ENCODE results near the gene FNDC10. TPM values are rescaled to one million over a fixed set of nuclear protein-coding genes. Genes with fewer than 3 reads are reported as not detected.

Gene FNDC10
- total RNA-seq, 4 donors from 2014 or later, result 1.4 to 3.0 (median 2.0) TPM

DNA sequence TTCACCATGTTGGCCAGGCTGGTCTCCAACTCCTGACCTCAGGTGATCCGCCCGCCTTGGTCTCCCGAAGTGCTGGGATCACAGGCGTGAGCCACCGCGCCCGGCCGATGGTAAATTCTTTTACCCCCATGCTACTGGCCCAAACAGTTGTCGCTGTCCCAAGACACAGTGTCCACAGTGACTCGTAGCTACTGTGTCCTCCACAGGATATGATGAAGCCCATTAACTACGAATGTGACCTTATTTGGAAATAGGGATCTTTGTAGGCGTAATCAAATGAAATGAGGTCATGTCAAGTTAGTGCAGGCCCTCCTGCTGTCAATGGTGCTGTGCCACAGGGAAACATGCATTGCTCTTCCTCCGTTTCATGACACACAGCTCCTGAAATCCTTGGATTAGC is 8.5 kb downstream of the FNDC10 start:
- peaks cover 0 to 4% of the 10 kb centered on the region in 2 donors for H3K27me3 ChIP-seq
- no peak overlapping the region for H3K4me3 ChIP-seq
- no peaks in the 10 kb centered on the region for H3K36me3 ChIP-seq
- no peaks in the 10 kb centered on the region for H3K9me3 ChIP-seq
- H3K27ac ChIP-seq, result no peak overlapping the region
- TF ChIP-seq POLR2A (IDR thresholded peaks at IDR 0.05) (no peak), EP300 (IDR thresholded peaks at IDR 0.05) (no peak)
- TF ChIP-seq, protein P1, sequence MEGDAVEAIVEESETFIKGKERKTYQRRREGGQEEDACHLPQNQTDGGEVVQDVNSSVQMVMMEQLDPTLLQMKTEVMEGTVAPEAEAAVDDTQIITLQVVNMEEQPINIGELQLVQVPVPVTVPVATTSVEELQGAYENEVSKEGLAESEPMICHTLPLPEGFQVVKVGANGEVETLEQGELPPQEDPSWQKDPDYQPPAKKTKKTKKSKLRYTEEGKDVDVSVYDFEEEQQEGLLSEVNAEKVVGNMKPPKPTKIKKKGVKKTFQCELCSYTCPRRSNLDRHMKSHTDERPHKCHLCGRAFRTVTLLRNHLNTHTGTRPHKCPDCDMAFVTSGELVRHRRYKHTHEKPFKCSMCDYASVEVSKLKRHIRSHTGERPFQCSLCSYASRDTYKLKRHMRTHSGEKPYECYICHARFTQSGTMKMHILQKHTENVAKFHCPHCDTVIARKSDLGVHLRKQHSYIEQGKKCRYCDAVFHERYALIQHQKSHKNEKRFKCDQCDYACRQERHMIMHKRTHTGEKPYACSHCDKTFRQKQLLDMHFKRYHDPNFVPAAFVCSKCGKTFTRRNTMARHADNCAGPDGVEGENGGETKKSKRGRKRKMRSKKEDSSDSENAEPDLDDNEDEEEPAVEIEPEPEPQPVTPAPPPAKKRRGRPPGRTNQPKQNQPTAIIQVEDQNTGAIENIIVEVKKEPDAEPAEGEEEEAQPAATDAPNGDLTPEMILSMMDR (IDR thresholded peaks at IDR 0.05), result no peak
- H3K4me1 ChIP-seq, result no peaks in the 10 kb centered on the region
- WGBS, 2 donors, result 88 to 90% methylated on average over 13 of the region's 13 CpGs
- no peak for DNase-seq (ENCODE audit: low spot score in 2 of 2)

DNA sequence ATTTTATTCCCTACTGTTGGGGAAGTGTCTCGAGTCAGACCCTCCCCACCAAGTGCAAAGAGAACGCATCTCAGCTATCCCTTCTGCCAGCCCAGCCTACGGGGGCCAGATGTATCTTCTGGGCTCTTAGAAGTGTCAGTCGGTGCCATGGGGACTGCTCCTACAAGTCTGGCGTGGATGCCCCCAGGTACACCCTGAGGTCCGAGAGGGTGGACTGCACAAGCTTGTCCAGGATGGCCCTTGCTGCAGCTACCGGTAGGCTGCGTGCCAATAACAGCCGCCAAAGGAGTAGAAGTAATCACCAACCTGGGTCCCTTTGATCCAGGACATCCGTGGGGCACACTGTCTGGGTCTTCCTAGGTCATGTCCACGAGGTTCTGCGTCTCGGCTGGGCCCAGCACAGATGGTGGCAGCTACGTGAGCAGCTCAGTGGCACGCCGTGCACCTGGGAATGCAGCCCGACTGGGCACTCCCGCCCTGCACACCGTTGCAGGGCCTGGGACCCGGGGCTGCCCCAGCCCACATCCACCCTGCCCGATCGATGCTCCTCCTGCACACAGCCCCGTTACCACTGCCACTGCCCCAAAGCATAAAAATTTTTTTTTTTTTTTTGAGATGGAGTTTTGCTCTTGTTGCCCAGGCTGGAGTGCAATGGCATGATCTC is 16.5 kb downstream of the FNDC10 start:
- no peaks in the 10 kb centered on the region for H3K4me1 ChIP-seq
- TF ChIP-seq EP300 (IDR thresholded peaks at IDR 0.05), result no peak
- TF ChIP-seq, protein P1 (IDR thresholded peaks at IDR 0.05), result no peak
- TF ChIP-seq POLR2A (IDR thresholded peaks at IDR 0.05), result no peak
- H3K27ac ChIP-seq, result no peak overlapping the region
- peaks cover 0 to 2% of the 10 kb centered on the region in 2 donors for H3K27me3 ChIP-seq
- no peak overlapping the region for H3K4me3 ChIP-seq
- 86 to 87% methylated on average over 14 to 23 of the region's 23 CpGs for WGBS, 2 donors
- no peaks in the 10 kb centered on the region for H3K36me3 ChIP-seq
- H3K9me3 ChIP-seq, result no peaks in the 10 kb centered on the region
- DNase-seq (ENCODE audit: low spot score in 2 of 2), result no peak

DNA sequence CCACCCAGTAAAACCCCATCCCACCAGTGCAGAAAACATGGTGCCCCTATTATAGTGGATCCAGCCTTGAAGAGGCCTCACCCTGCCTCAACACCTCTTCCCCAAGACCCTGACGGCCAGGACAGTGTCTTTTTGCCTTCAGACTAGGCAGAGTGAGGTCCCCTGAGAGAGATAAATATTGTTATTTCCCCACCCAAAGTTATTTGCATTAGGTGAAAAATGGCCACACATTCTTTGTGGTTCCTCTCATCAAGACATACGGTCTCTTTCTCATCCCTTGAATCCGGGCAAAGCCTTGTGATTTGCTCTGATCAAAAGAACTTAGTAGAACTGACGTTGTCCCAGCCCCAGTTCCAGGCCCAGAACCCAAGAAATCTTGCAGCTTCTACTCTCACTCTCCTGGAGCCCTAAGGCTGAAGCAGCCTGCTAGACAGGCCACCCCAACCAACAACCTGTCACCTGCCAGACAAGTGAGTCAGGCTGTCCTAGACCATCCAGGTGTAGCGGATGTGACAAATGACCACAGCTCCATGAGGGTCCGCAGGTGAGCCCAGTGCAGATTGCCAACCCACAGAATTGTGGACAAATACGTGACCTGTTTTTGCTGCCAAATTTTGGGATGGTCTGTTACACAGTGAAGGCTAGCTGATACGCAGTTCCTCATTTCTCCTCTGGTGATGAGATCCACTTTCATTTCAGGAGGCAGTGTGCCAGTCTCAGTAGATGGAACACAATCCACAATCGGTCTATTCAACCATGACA is 17.2 kb downstream of the FNDC10 start:
- H3K4me1 ChIP-seq, result no peaks in the 10 kb centered on the region
- WGBS, 2 donors, result 71 to 72% methylated on average over 9 of the region's 9 CpGs
- no peak for TF ChIP-seq EP300 (IDR thresholded peaks at IDR 0.05)
- TF ChIP-seq, protein P1 (IDR thresholded peaks at IDR 0.05), result no peak
- TF ChIP-seq POLR2A (IDR thresholded peaks at IDR 0.05), result no peak

DNA sequence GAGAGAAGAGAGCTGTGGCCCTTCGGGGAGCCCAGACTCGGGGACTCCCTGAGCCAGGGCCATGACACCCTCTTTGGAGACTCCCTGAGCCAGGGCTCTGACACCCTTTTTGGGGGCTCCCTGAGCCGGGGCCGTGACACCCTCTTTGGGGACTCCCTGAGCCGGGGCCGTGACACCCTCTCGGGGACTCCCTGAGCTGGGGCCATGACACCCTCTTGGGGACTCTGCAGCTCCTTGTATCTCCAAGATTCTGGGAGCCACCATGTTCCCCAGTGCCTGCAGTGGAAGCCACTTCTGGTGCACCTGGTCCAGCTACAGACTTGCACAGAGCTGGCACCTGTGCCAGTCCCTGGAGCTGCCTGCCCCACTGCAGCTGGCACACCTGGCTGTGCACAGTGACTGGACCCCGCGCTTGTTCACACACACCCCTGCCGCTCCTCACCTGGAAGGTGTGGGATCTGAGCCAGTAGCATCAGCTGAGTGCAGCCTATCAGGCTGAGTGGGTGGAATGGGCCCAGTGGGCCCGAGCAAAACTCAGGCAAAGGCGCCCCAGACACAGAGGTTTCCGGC is 21.5 kb downstream of the FNDC10 start:
- no peak for TF ChIP-seq EP300 (IDR thresholded peaks at IDR 0.05)
- TF ChIP-seq POLR2A (IDR thresholded peaks at IDR 0.05), result no peak
- TF ChIP-seq, protein P1 (IDR thresholded peaks at IDR 0.05), result no peak
- no peak overlapping the region for H3K4me3 ChIP-seq
- 89 to 90% methylated on average over 7 to 13 of the region's 13 CpGs for WGBS, 2 donors
- H3K4me1 ChIP-seq, result peaks cover 0 to 15% (median 11%) of the 10 kb centered on the region in 4 donors
- DNase-seq (ENCODE audit: low spot score in 2 of 2), result no peak
- H3K9me3 ChIP-seq, result no peaks in the 10 kb centered on the region
- no peaks in the 10 kb centered on the region for H3K36me3 ChIP-seq
- no peak overlapping the region for H3K27ac ChIP-seq
- no peaks in the 10 kb centered on the region for H3K27me3 ChIP-seq

More for the DNA sequence above, 17.2 kb downstream of the FNDC10 start:
- Histone ChIP-seq H3K36me3 (no peaks in the 10 kb centered on the region), H3K27me3 (peaks cover 0 to 2% of the 10 kb centered on the region in 2 donors), H3K27ac (no peak overlapping the region), H3K9me3 (no peaks in the 10 kb centered on the region), H3K4me3 (no peak overlapping the region)
- DNase-seq (ENCODE audit: low spot score in 2 of 2), result no peak
